Astrocyte of the spinal cord (primary cell): ENCODE data around the gene SIRT3.

Experiments used
- DNase-seq: peaks from one replicate; pipeline ENCODE4 v3.0.0; 2011; ENCODE audit warnings: low read depth, low spot score
- H3K4me3 ChIP-seq: 2 replicates; pipeline ENCODE4 v1.5.1; 2011; ENCODE audit warnings: low read depth, mild to moderate bottlenecking, low read length, moderate library complexity
- in situ Hi-C: cut with HindIII; loops from 2 replicates; pipeline ENCODE4 v1.10.0; 2017; ENCODE audit warnings: low sequenced_read_pairs
- TF ChIP-seq, protein P1 (sequence below): IDR thresholded peaks from 2 replicates; pipeline ENCODE4 v1.5.1; 2012; ENCODE audit warnings: low read depth, mild to moderate bottlenecking, low read length, inconsistent platforms

SIRT3 gene

DNA sequence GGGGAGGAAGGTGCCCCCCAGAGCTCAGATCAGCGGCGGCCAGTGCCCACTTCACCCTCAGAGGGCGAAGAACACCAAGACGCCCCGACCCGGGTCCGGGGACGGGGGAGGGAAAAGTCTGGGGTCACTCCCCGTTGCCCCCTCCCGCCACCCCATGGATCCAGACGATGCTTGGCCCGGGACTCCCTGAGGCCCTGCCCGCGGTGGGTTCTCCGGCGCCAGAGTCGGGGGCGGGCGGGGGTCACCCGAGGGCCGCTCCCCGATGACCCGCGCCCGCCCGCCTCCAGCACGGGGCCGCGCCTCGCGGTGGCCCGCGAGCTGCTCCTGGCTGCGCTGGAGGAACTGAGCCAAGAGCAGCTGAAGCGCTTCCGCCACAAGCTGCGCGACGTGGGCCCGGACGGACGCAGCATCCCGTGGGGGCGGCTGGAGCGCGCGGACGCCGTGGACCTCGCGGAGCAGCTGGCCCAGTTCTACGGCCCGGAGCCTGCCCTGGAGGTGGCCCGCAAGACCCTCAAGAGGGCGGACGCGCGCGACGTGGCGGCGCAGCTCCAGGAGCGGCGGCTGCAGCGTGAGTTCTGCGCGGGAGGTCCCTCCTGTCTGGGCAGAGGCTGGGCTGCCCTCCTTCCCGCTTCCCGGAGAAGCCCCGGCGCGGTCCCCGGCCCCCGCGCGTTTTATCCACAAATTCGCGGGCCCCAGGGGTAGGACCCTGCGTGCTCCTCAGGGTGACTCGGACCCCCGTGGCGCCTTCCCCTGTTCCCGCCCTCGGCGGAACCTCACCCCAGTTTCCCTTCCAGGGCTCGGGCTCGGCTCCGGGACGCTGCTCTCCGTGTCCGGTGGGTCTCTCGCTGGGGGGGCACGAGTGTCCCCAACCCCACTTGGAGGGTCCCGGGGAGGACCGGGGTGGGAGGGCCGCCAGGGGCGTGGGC is 43.2 kb upstream of the SIRT3 start:
- H3K4me3 ChIP-seq, result no peak overlapping the region
- in situ Hi-C loops, result no loop called here
- DNase-seq, result no peak
- TF ChIP-seq, protein P1, sequence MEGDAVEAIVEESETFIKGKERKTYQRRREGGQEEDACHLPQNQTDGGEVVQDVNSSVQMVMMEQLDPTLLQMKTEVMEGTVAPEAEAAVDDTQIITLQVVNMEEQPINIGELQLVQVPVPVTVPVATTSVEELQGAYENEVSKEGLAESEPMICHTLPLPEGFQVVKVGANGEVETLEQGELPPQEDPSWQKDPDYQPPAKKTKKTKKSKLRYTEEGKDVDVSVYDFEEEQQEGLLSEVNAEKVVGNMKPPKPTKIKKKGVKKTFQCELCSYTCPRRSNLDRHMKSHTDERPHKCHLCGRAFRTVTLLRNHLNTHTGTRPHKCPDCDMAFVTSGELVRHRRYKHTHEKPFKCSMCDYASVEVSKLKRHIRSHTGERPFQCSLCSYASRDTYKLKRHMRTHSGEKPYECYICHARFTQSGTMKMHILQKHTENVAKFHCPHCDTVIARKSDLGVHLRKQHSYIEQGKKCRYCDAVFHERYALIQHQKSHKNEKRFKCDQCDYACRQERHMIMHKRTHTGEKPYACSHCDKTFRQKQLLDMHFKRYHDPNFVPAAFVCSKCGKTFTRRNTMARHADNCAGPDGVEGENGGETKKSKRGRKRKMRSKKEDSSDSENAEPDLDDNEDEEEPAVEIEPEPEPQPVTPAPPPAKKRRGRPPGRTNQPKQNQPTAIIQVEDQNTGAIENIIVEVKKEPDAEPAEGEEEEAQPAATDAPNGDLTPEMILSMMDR, result no peak

DNA sequence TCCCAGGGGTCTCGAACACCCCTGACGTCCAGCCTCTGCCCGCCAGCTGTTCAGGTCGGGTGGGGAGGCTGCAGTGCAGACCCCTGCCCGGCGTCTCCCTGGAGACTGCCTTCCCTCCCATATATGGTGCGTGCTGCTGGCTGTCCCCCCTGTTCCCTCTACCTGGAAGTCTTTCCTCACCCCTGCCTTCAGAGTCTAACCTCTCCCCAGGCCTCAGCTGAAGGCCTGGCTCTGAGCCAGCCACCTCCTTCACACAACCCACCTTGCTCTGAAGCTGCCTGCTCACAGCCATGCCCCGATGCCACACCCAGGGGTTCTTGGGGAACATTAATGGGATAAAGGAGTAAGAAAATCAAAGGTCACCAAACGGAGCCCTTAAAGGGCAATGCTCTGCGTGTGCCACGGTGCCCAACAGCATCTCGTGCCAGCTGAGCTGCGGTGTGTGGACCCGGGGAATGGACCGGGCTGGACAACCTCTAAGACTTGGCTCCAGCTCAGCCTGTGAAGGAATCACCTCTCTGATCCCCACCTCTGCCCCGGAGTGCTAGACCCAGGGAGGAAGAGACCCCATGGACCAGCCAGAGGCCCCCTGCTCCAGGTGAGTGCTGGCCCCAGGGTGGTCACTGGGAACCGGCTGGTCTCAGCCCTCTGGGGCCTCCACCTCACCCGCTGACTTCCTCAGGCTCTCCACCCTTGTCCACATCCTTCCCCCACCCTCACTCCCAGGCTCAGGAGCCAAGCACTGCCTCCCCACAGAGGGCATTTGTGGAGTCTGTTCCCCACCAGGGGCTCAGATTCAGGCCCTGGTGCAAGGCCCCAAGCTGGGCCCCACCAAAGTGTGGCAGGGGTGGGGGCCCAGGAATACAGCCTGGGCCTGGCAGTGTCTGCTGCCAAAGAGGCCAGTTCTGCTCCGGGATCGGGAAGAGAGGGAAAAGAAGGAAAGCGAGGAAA is 42.1 kb upstream of the SIRT3 start, which contains the start of gene NLRP6:
Gene NLRP6, plus strand, starts transcription at position 407 of the 951 bp plus-strand sequence. Its CDS starts 163 bp downstream, at position 570.
- TF ChIP-seq, protein P1, result no peak
- DNase-seq, result no peak
- H3K4me3 ChIP-seq, result no peak within 1 kb of the TSS
- in situ Hi-C loops, result no loop called here

DNA sequence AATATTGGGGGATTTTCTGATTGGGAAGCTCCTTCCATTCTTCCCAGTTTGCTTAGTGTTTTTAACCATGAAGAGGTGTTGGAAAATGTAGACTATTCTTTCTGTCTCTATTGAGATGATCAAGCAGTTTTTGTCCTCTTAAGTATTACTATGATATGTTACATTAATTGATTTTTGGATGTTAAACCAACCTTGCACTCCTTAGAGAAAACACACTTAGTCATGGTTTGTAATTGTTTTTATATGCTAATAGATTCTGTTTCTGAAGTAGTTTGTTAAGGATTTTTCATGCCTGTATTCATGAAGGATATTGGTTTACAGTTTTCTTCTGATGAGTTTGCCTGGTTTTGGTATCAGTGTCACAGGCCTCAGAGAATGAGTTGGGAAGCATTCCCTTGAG is 40.1 kb upstream of the SIRT3 start:
- in situ Hi-C loops, result no loop called here

DNA sequence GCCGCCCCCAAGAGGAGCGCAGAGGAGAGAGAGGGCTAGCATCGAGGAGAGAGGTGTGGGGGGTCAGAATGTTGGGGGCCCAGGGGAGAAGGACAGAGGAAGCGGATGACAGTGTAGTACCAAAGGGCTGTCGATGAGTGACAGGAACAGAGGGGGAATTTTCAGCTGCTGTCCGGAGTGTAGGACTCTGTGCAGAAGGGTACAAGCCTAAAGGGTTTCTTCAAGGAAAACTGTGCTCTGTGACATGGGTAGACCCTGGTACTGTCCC is 36.7 kb upstream of the SIRT3 start:
- H3K4me3 ChIP-seq, result no peak overlapping the region
- TF ChIP-seq, protein P1, result no peak
- DNase-seq, result no peak
- in situ Hi-C loops, result no loop called here

More for the DNA sequence above, 40.1 kb upstream of the SIRT3 start:
- H3K4me3 ChIP-seq, result no peak overlapping the region
- TF ChIP-seq, protein P1, result no peak
- no peak for DNase-seq

DNA sequence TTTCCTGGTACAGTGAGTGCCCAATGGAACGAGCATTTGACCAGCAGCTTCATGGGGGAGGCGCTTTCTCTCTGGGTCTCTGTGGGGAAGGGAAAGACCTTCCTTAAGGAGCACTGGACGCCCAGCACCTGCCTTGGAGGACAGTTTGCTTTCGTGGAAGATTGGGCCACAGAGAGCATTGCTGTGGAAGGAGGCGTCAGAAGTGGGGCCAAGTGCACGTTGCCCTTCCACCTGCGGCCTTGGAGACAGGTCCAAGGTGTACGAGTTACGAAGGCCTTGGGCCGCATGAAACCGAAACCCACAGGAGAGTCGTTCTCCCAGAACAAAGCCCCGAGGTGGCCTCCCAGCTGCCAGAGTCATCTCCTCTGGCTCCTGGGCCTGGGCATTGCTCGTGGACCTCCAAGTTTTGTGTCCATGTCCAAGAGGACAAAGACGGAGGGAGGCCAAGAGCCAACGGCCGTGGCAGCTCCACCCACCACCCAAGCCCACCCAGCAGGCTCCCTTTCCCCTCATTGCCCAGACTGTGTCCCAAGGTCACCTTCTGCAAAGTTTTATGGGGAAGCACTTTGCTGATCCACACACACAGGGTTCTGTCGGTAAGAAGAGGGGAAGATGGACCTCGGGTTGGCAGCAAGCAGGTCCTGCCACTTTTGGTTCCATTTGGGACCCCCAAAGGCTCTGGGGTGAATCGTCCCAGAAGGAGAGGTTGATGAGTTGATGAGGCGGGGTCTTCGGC is 36.2 kb upstream of the SIRT3 start:
- in situ Hi-C loops, result no loop called here
- TF ChIP-seq, protein P1, result no peak
- H3K4me3 ChIP-seq, result no peak overlapping the region
- DNase-seq, result no peak

DNA sequence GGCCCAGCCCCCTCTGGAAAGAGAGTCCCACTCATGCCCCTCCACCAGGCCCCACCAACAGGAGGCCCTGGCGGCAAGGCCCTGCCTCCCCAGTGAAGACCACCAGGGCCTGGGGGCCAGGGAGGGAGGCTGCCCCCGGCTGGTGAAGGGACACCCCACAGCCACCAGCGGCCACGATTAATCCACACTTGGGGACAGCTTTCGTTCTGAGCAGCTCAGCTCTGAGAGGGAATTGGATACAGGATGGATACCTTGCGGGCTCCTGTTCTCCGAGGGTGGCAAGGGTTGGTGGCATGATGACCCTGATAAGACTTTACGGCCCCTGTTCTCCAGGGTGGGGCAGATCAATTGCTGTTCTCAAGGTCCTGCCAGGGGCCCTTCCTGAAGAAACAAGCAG is 35.2 kb upstream of the SIRT3 start:
- no peak overlapping the region for H3K4me3 ChIP-seq
- in situ Hi-C loops, result no loop called here
- TF ChIP-seq, protein P1, result no peak
- DNase-seq, result no peak
